C4-2B (cell line): Measurements from ENCODE around the gene ALDH4A1.

ENCODE experiments used
- CTCF ChIP-seq: fragments of 450-650 bp; conservative IDR thresholded peaks from 2 replicates; pipeline ENCODE4 v1.5.1; 2017; ENCODE audit warnings: mild to moderate bottlenecking
- ZFX ChIP-seq: fragments of 450-650 bp; IDR thresholded peaks from 2 replicates; pipeline ENCODE4 v1.6.1; 2017

- TF ChIP-seq CTCF (no peak), ZFX (no peak)
Measured at GRCh38 chr1:18875796-18876128, 26.6 kb downstream of the ALDH4A1 start.
